HG03469 (cell line): Measurements from ENCODE around the gene NUDT6.
"Not testable (repeated sequence)": the region's sequence is repeated elsewhere in the genome, so short reads cannot be mapped to it uniquely, and the experiment has no call there.

Experiments
- ATAC-seq: cut with Tn5 transposase; IDR thresholded peaks from one replicate; pipeline ENCODE4 v1.9.1; 2021; ENCODE audit warnings: mild to moderate bottlenecking, moderate library complexity, moderate number of reproducible peaks; ENCODE audit not compliant: unreplicated experiment

The NUDT6 gene

GRCh38 chr4:122879001-122879400 lies 43.4 kb downstream of the NUDT6 start:
- ATAC-seq, result no peak

GRCh38 chr4:122876456-122876855 lies 45.9 kb downstream of the NUDT6 start:
- ATAC-seq, result no peak

- no peak for ATAC-seq
These were observed 46.4 kb downstream of the NUDT6 start for GRCh38 chr4:122875949-122876348.

- ATAC-seq, result no peak
These were observed 48.4 kb downstream of the NUDT6 start for GRCh38 chr4:122873821-122874593.

GRCh38 chr4:122873146-122873545 lies 49.3 kb downstream of the NUDT6 start:
- ATAC-seq, result no peak

GRCh38 chr4:122868235-122868634 lies 54.2 kb downstream of the NUDT6 start:
- ATAC-seq, result not testable (repeated sequence)

- ATAC-seq, result no peak
These were observed 57.0 kb downstream of the NUDT6 start for GRCh38 chr4:122865425-122865824.

- ATAC-seq, result no peak
These were observed 58.8 kb downstream of the NUDT6 start for GRCh38 chr4:122863639-122864038.

- no peak for ATAC-seq
These were observed 61.0 kb downstream of the NUDT6 start for GRCh38 chr4:122861172-122861943.

GRCh38 chr4:122858705-122859104 lies 63.7 kb downstream of the NUDT6 start:
- no peak for ATAC-seq

GRCh38 chr4:122857160-122857559 lies 65.2 kb downstream of the NUDT6 start:
- ATAC-seq, result no peak

- no peak for ATAC-seq
These were observed 67.0 kb downstream of the NUDT6 start for GRCh38 chr4:122855353-122855890.

GRCh38 chr4:122854447-122855352 lies 67.7 kb downstream of the NUDT6 start:
- ATAC-seq, result no peak

GRCh38 chr4:122851568-122851967 lies 70.8 kb downstream of the NUDT6 start:
- ATAC-seq, result no peak

GRCh38 chr4:122849789-122850188 lies 72.6 kb downstream of the NUDT6 start:
- ATAC-seq, result not testable (repeated sequence)

GRCh38 chr4:122847931-122848330 lies 74.5 kb downstream of the NUDT6 start:
- no peak for ATAC-seq

GRCh38 chr4:122845760-122846159 lies 76.6 kb downstream of the NUDT6 start:
- peak; percentile 48 for ATAC-seq

- no peak for ATAC-seq
These were observed 77.3 kb downstream of the NUDT6 start for GRCh38 chr4:122845066-122845465.

- not testable (repeated sequence) for ATAC-seq
These were observed 78.0 kb downstream of the NUDT6 start for GRCh38 chr4:122844391-122844790.

GRCh38 chr4:122842984-122843531 lies 79.3 kb downstream of the NUDT6 start:
- no peak for ATAC-seq
